A673 (cell line): Measurements from ENCODE around the gene KAZN.

Source experiments
- CTCF ChIP-seq: fragments of 300-800, 200-600 bp; sonication (generic); conservative IDR thresholded peaks from 2 replicates; pipeline ENCODE4 v1.5.1; 2017; ENCODE audit warnings: low read depth, mild to moderate bottlenecking, antibody characterized with exemption, low read length, moderate library complexity, mixed read lengths
- EZH2 ChIP-seq: fragments of 200-600 bp; sonication (generic); IDR thresholded peaks from 2 replicates; pipeline ENCODE4 v1.6.1; 2017; ENCODE audit warnings: borderline replicate concordance, low read depth, mild to moderate bottlenecking, mixed read lengths, antibody characterized with exemption, low read length; ENCODE audit not compliant: poor library complexity, severe bottlenecking

GRCh38 chr1:14592004-14592631 is 6.4 kb upstream of the KAZN start:
- no peak for TF ChIP-seq CTCF
- no peak for TF ChIP-seq EZH2
